HG03469 (cell line): ENCODE measurements around the gene MLLT11.

ENCODE experiments used
- ATAC-seq: cut with Tn5 transposase; IDR thresholded peaks from one replicate; pipeline ENCODE4 v1.9.1; 2021; ENCODE audit warnings: mild to moderate bottlenecking, moderate library complexity, moderate number of reproducible peaks; ENCODE audit not compliant: unreplicated experiment

MLLT11 gene

GRCh38 chr1:151060007-151060656 lies at the start of gene MLLT11:
Gene MLLT11, plus strand, starts transcription at chr1:151060397. Its CDS starts 6,828 bp downstream, at chr1:151067225.
- no peak for ATAC-seq

GRCh38 chr1:151011154-151011850 lies 48.9 kb upstream of the MLLT11 start:
- ATAC-seq = no peak

- no peak for ATAC-seq
Measured at GRCh38 chr1:151012684-151013471, 47.3 kb upstream of the MLLT11 start.

- no peak for ATAC-seq
Measured at GRCh38 chr1:151013518-151013917, 46.7 kb upstream of the MLLT11 start.

- no peak for ATAC-seq
Measured at GRCh38 chr1:151024540-151025146, 35.6 kb upstream of the MLLT11 start.

GRCh38 chr1:151026460-151026859 lies 33.7 kb upstream of the MLLT11 start:
- ATAC-seq = no peak

- no peak for ATAC-seq
Measured at GRCh38 chr1:151032164-151032563, 28.0 kb upstream of the MLLT11 start.

GRCh38 chr1:151035167-151035566 lies 25.0 kb upstream of the MLLT11 start:
- ATAC-seq = no peak

GRCh38 chr1:151036356-151036755 lies 23.8 kb upstream of the MLLT11 start, which contains the start of gene BNIPL:
Gene BNIPL, plus strand, starts transcription at chr1:151036586. Its CDS starts 140 bp downstream, at chr1:151036726.
- no peak for ATAC-seq

- ATAC-seq = no peak
Measured at GRCh38 chr1:151037032-151037431, 23.2 kb upstream of the MLLT11 start.

GRCh38 chr1:151039521-151039920 lies 20.7 kb upstream of the MLLT11 start:
- ATAC-seq = no peak

- ATAC-seq = no peak
Measured at GRCh38 chr1:151043163-151043562, 17.0 kb upstream of the MLLT11 start.

- ATAC-seq = no peak
Measured at GRCh38 chr1:151047591-151047924, 12.6 kb upstream of the MLLT11 start, which contains the start of gene C1orf56. Gene C1orf56, plus strand, starts transcription at chr1:151047751. Its CDS starts 97 bp downstream, at chr1:151047848.

GRCh38 chr1:151047925-151048644 lies 12.1 kb upstream of the MLLT11 start:
- ATAC-seq = peak; percentile 37

- no peak for ATAC-seq
Measured at GRCh38 chr1:151048645-151049032, 11.6 kb upstream of the MLLT11 start.

GRCh38 chr1:151049458-151049857 lies 10.7 kb upstream of the MLLT11 start:
- ATAC-seq = no peak

GRCh38 chr1:151050051-151050688 lies 10.0 kb upstream of the MLLT11 start:
- ATAC-seq = no peak

- no peak for ATAC-seq
Measured at GRCh38 chr1:151051356-151052009, 8.7 kb upstream of the MLLT11 start.

GRCh38 chr1:151054971-151055547 lies 5.1 kb upstream of the MLLT11 start:
- no peak for ATAC-seq
